Hematopoietic multipotent progenitor cell treated with erythropoietin and hydrocortisone succinate and interleukin-3 and kit ligand, for 4 days (in vitro differentiated cells): ENCODE results near the gene SERTAD3.
"Not testable (repeated sequence)": the region's sequence is repeated elsewhere in the genome, so short reads cannot be mapped to it uniquely, and the experiment has no call there.

Source experiments
- DNase-seq: peaks from one replicate; pipeline ENCODE4 v3.0.0-alpha.2; 2015

Gene SERTAD3

GRCh38 chr19:40457953-40458596 is 13.9 kb upstream of the SERTAD3 start:
- DNase-seq, result no peak

- DNase-seq, result no peak
Observed at GRCh38 chr19:40457048-40457447, 12.9 kb upstream of the SERTAD3 start.

- DNase-seq, result not testable (repeated sequence)
Observed at GRCh38 chr19:40453943-40454342, 9.8 kb upstream of the SERTAD3 start.

GRCh38 chr19:40453151-40453735 is 9.1 kb upstream of the SERTAD3 start:
- DNase-seq, result no peak

- no peak for DNase-seq
Observed at GRCh38 chr19:40452016-40452415, 7.9 kb upstream of the SERTAD3 start.

- DNase-seq, result no peak
Observed at GRCh38 chr19:40450664-40451063, 6.5 kb upstream of the SERTAD3 start.

GRCh38 chr19:40449506-40449905 is 5.4 kb upstream of the SERTAD3 start:
- DNase-seq, result no peak

- no peak for DNase-seq
Observed at GRCh38 chr19:40446263-40446784, 2.2 kb upstream of the SERTAD3 start.

- DNase-seq, result peak; percentile 38
Observed at GRCh38 chr19:40445780-40446262, 1.7 kb upstream of the SERTAD3 start.

- no peak for DNase-seq
Observed at GRCh38 chr19:40444825-40445312, 734 bp upstream of the SERTAD3 start.

- DNase-seq, result peak; percentile 100
Observed at GRCh38 chr19:40443131-40443999, 770 bp downstream of the SERTAD3 start.

GRCh38 chr19:40442328-40443130 is 1.6 kb downstream of the SERTAD3 start:
- no peak for DNase-seq

- no peak for DNase-seq
Observed at GRCh38 chr19:40441719-40442253, 2.3 kb downstream of the SERTAD3 start.

- no peak for DNase-seq
Observed at GRCh38 chr19:40438284-40438683, 5.9 kb downstream of the SERTAD3 start.

- DNase-seq, result peak; percentile 92
Observed at GRCh38 chr19:40433391-40434216, 10.5 kb downstream of the SERTAD3 start.

GRCh38 chr19:40432760-40433159 is 11.4 kb downstream of the SERTAD3 start:
- not testable (repeated sequence) for DNase-seq

- DNase-seq, result no peak
Observed at GRCh38 chr19:40431698-40432097, 12.4 kb downstream of the SERTAD3 start.

- not testable (repeated sequence) for DNase-seq
Observed at GRCh38 chr19:40430242-40430641, 13.9 kb downstream of the SERTAD3 start.

GRCh38 chr19:40428197-40428596 is 15.9 kb downstream of the SERTAD3 start:
- not testable (repeated sequence) for DNase-seq

- DNase-seq, result peak; percentile 100
Observed at GRCh38 chr19:40425450-40426287, 18.5 kb downstream of the SERTAD3 start, which contains the start of gene SERTAD1. SERTAD1 (minus strand) TSS chr19:40425992; CDS start chr19:40423546, 2,446 bp downstream.
